Suprapubic skin (tissue), 4 donors: ENCODE results near the gene ADAR. TPM values are rescaled to one million over a fixed set of nuclear protein-coding genes. Genes with fewer than 3 reads are reported as not detected.

Source experiments
- DNase-seq, 2 donors: peaks; one replicate each; pipeline ENCODE4 v3.0.0-alpha.2; 2019; ENCODE audit warnings: low spot score in 2 of 2
- H3K27ac ChIP-seq: fragments of 200-600 bp; sonication (generic); one replicate; pipeline ENCODE4 v1.5.1; 2019
- H3K27me3 ChIP-seq: fragments of 200-600 bp; sonication (generic); one replicate; pipeline ENCODE4 v1.5.1; 2019
- H3K36me3 ChIP-seq: fragments of 200-600 bp; sonication (generic); one replicate; pipeline ENCODE4 v1.5.1; 2019
- H3K4me1 ChIP-seq: fragments of 200-600 bp; sonication (generic); one replicate; pipeline ENCODE4 v1.5.1; 2019
- H3K4me3 ChIP-seq: fragments of 200-600 bp; sonication (generic); one replicate; pipeline ENCODE4 v1.5.1; 2019; ENCODE audit warnings: mild to moderate bottlenecking
- H3K9me3 ChIP-seq: fragments of 200-600 bp; sonication (generic); one replicate; pipeline ENCODE4 v1.5.1; 2019
- CTCF ChIP-seq, 2 donors: fragments of 200-600 bp in 1 of 2; fragments of 450-650 bp in 1 of 2; sonication (generic) in 1 of 2; IDR thresholded peaks; one replicate each; pipeline ENCODE4 v1.5.1; 2016 to 2019; ENCODE audit warnings: antibody characterized with exemption in 2 of 2, mild to moderate bottlenecking in 1 of 2, moderate library complexity in 1 of 2
- EP300 ChIP-seq: sonication (generic); formaldehyde crosslinking; IDR thresholded peaks from one replicate; pipeline ENCODE4 v1.6.1; 2017; ENCODE audit warnings: antibody characterized with exemption
- POLR2A ChIP-seq, 2 donors: fragments of 450-650 bp; IDR thresholded peaks; one replicate each; pipeline ENCODE4 v1.6.1; 2017; ENCODE audit warnings: antibody characterized with exemption in 2 of 2, mild to moderate bottlenecking in 2 of 2, moderate library complexity in 2 of 2
- POLR2AphosphoS5 ChIP-seq, 3 donors: sonication (generic); formaldehyde crosslinking; IDR thresholded peaks; one replicate each; pipeline ENCODE4 v1.6.1; 2017; ENCODE audit warnings: antibody characterized with exemption in 3 of 3
- WGBS: methylation state at CpG from one replicate; pipeline ENCODE4 v1.1.5; 2018; 5-methylcytosine and 5-hydroxymethylcytosine counted together
- total RNA-seq, 4 donors: library from RNA; depleted of rRNA; stranded (reverse); fragments of >200 nt; gene quantifications; one replicate each; pipeline ENCODE4 v1.1.0, GENCODE V29; 2016

The ADAR gene
- total RNA-seq, 4 donors from 2014 or later = 73.7 to 107 (median 93.2) TPM

DNA sequence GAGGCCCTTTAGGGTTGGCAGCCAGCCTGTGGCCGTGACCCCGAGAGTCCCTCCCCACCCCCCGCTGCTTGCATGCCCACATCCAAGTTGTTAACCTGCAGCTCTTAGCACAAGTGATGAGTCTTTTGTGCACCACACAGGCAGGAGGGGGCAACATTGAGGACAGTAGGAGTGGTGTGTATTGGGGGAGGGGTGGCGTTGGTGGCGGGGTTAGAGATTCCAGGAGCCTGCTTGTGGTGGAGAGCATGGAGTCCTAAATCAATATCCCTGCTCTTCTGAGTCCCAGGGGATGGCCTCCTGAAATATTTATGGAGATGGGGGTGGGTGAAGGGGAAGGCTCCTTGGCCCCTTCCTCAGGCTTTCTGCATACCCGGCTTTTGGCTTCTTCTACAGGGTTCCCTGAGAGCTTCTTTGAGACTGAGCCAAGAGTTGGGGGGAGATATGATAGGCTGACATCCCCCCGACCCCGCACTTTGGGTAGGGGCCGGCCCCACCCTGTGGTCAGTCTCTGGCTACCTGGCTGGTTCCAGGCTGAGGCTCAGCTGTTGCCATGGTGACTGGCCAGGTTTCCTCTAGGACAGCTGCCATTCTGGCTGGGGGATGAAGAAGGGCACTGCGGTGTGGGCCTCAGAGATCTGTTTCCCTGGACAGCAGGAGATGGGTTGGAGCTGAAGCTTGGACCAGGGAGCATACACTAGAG lies 35.4 kb downstream of the ADAR start:
- no peak for DNase-seq
- Histone ChIP-seq H3K4me1 (peaks cover 8% of the 10 kb centered on the region), H3K36me3 (peaks cover 4% of the 10 kb centered on the region), H3K4me3 (no peak overlapping the region), H3K27ac (no peak overlapping the region), H3K9me3 (no peaks in the 10 kb centered on the region), H3K27me3 (peaks cover 10% of the 10 kb centered on the region)
- 71% methylated on average over 6 of the region's 10 CpGs for WGBS
- TF ChIP-seq POLR2AphosphoS5 (IDR thresholded peaks at IDR 0.05) (no peak), EP300 (no peak)

- Histone ChIP-seq H3K4me3 (no peak overlapping the region), H3K27ac (no peak overlapping the region), H3K27me3 (peaks cover 16% of the 10 kb centered on the region), H3K4me1 (peaks cover 9% of the 10 kb centered on the region), H3K9me3 (no peaks in the 10 kb centered on the region), H3K36me3 (peaks cover 4% of the 10 kb centered on the region)
- WGBS = 99% methylated on average over 18 of the region's 29 CpGs
- no peak for TF ChIP-seq POLR2A (IDR thresholded peaks at IDR 0.05)
- no peak for TF ChIP-seq POLR2AphosphoS5 (IDR thresholded peaks at IDR 0.05)
- TF ChIP-seq CTCF (IDR thresholded peaks at IDR 0.05) = no peak
- TF ChIP-seq EP300 = no peak
- DNase-seq = no peak
Observed at GRCh38 chr1:154571964-154572288, 36.1 kb downstream of the ADAR start.

GRCh38 chr1:154571244-154571963 lies 36.6 kb downstream of the ADAR start:
- Histone ChIP-seq H3K27ac (no peak overlapping the region), H3K4me3 (no peak overlapping the region), H3K27me3 (peaks cover 16% of the 10 kb centered on the region), H3K4me1 (peaks cover 9% of the 10 kb centered on the region), H3K36me3 (peaks cover 3% of the 10 kb centered on the region), H3K9me3 (no peaks in the 10 kb centered on the region)
- 96% methylated on average over 43 of the region's 59 CpGs for WGBS
- no peak for TF ChIP-seq CTCF (IDR thresholded peaks at IDR 0.05)
- TF ChIP-seq EP300 = no peak
- TF ChIP-seq POLR2AphosphoS5 (IDR thresholded peaks at IDR 0.05) = no peak
- no peak for TF ChIP-seq POLR2A (IDR thresholded peaks at IDR 0.05)
- no peak for DNase-seq

GRCh38 chr1:154568157-154568815 lies 39.7 kb downstream of the ADAR start:
- H3K4me3 ChIP-seq = peak overlapping the region; percentile 41
- H3K9me3 ChIP-seq = no peaks in the 10 kb centered on the region
- H3K36me3 ChIP-seq = no peaks in the 10 kb centered on the region
- H3K27ac ChIP-seq = no peak overlapping the region
- no peak for TF ChIP-seq CTCF (IDR thresholded peaks at IDR 0.05)
- no peak for DNase-seq
- WGBS = 37% methylated on average over 17 of the region's 17 CpGs
- peaks cover 16% of the 10 kb centered on the region for H3K27me3 ChIP-seq
- H3K4me1 ChIP-seq = peaks cover 9% of the 10 kb centered on the region

DNA sequence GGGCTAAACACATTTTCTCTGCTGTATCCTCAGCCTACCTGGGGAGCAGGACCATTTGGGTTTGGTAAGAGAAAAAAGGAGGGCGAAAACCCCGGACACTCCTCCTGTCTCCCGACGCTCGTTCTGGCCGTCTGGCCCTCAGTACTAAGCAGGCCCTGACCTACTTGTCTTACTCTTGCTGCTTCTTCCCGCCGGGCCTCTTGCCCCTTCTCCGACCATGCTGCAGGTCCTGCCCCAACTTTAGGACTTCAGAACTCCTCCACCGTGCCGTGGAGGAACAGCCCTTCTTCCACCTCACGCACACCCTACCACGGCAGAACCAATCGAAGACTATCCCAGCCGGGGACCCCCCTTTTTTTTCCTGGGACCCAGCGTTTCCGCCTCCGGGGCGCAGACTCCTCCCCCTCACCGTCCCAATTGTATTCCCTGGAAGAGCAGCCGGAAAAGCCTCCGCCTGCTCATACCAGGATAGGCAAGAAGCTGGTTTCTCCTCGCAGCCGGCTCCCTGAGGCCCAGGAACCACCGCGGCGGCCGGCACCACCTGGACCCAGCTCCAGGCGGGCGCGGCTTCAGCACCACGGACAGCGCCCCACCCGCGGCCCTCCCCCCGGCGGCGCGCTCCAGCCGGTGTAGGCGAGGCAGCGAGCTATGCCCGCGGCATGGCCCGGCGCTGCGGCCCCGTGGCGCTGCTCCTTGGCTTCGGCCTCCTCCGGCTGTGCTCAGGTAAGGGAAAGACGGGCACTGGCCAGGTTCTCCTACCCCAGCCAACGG lies 40.4 kb downstream of the ADAR start, which contains the start of gene CHRNB2:
Gene CHRNB2 (plus strand): TSS at position 393 of the 771 bp plus-strand sequence. CDS start 267 bp downstream, at position 660.
- Histone ChIP-seq H3K9me3 (no peaks in the 10 kb centered on the region), H3K4me1 (peaks cover 9% of the 10 kb centered on the region), H3K27me3 (peaks cover 16% of the 10 kb centered on the region), H3K36me3 (no peaks in the 10 kb centered on the region), H3K4me3 (peak within 1 kb of the TSS; percentile 41), H3K27ac (no peak within 1 kb of the TSS)
- WGBS = 2% methylated on average over 46 of the region's 53 CpGs
- no peak for TF ChIP-seq POLR2A (IDR thresholded peaks at IDR 0.05)
- no peak for TF ChIP-seq CTCF (IDR thresholded peaks at IDR 0.05)
- no peak for TF ChIP-seq EP300
- TF ChIP-seq POLR2AphosphoS5 (IDR thresholded peaks at IDR 0.05) = no peak
- no peak for DNase-seq
